GM18519 (cell line): ENCODE results near the gene BTNL9.
"Not testable (repeated sequence)": the region's sequence is repeated elsewhere in the genome, so short reads cannot be mapped to it uniquely, and the experiment has no call there.

Experiments
- ATAC-seq: cut with Tn5 transposase; IDR thresholded peaks from one replicate; pipeline ENCODE4 v1.9.1; 2021; ENCODE audit warnings: mild to moderate bottlenecking, moderate library complexity; ENCODE audit not compliant: unreplicated experiment, low FRiP score

BTNL9 gene

GRCh38 chr5:181042036-181042713, 2.1 kb downstream of the BTNL9 start:
- no peak for ATAC-seq

GRCh38 chr5:181042722-181043121, 2.7 kb downstream of the BTNL9 start:
- no peak for ATAC-seq

- ATAC-seq, result no peak
Measured at GRCh38 chr5:181043285-181044092, 3.4 kb downstream of the BTNL9 start.

GRCh38 chr5:181044093-181044599, 4.1 kb downstream of the BTNL9 start:
- no peak for ATAC-seq

GRCh38 chr5:181044662-181045305, 4.7 kb downstream of the BTNL9 start:
- no peak for ATAC-seq

- no peak for ATAC-seq
Measured at GRCh38 chr5:181045316-181045715, 5.2 kb downstream of the BTNL9 start.

- not testable (repeated sequence) for ATAC-seq
Measured at GRCh38 chr5:181045857-181046256, 5.8 kb downstream of the BTNL9 start.

GRCh38 chr5:181047288-181047687, 7.2 kb downstream of the BTNL9 start:
- ATAC-seq, result no peak

- ATAC-seq, result no peak
Measured at GRCh38 chr5:181047921-181048320, 7.9 kb downstream of the BTNL9 start.

- ATAC-seq, result no peak
Measured at GRCh38 chr5:181050016-181050415, 9.9 kb downstream of the BTNL9 start.

GRCh38 chr5:181051841-181052671, 12.0 kb downstream of the BTNL9 start:
- no peak for ATAC-seq

GRCh38 chr5:181052672-181053487, 12.8 kb downstream of the BTNL9 start:
- no peak for ATAC-seq

GRCh38 chr5:181053488-181054121, 13.5 kb downstream of the BTNL9 start:
- ATAC-seq, result no peak

- no peak for ATAC-seq
Measured at GRCh38 chr5:181054138-181054537, 14.1 kb downstream of the BTNL9 start.

- no peak for ATAC-seq
Measured at GRCh38 chr5:181054871-181055459, 14.9 kb downstream of the BTNL9 start.

- no peak for ATAC-seq
Measured at GRCh38 chr5:181056431-181056830, 16.4 kb downstream of the BTNL9 start.

GRCh38 chr5:181058321-181058720, 18.3 kb downstream of the BTNL9 start:
- ATAC-seq, result no peak

- ATAC-seq, result no peak
Measured at GRCh38 chr5:181058786-181059296, 18.8 kb downstream of the BTNL9 start.
